Tibial nerve (tissue), 4 donors: ENCODE measurements around the gene PI16. TPM values are rescaled to one million over a fixed set of nuclear protein-coding genes. Genes with fewer than 3 reads are reported as not detected.

Experiments
- DNase-seq, 2 donors: peaks; one replicate each; pipeline ENCODE4 v3.0.0-alpha.2; 2019; ENCODE audit warnings: low spot score in 2 of 2
- H3K27ac ChIP-seq, 4 donors: fragments of 200-600 bp; sonication (generic) in 3 of 4; one replicate each; pipeline ENCODE4 v1.5.1; 2017 to 2019; ENCODE audit warnings: mild to moderate bottlenecking in 1 of 4
- H3K27me3 ChIP-seq, 2 donors: fragments of 200-600 bp; sonication (generic) in 1 of 2; one replicate each; pipeline versions ENCODE4 v1.5.1 to v1.6.0; 2017 to 2019
- H3K36me3 ChIP-seq, 3 donors: fragments of 200-600 bp; sonication (generic); one replicate each; pipeline ENCODE4 v1.5.1; 2018 to 2019
- H3K4me1 ChIP-seq, 4 donors: fragments of 200-600 bp; sonication (generic) in 3 of 4; one replicate each; pipeline ENCODE4 v1.5.1; 2017 to 2019
- H3K4me3 ChIP-seq, 4 donors: fragments of 200-600 bp; sonication (generic) in 3 of 4; one replicate each; pipeline ENCODE4 v1.5.1; 2017 to 2019; ENCODE audit warnings: mild to moderate bottlenecking in 1 of 4, moderate library complexity in 1 of 4
- H3K9me3 ChIP-seq, 4 donors: fragments of 200-600 bp; sonication (generic) in 3 of 4; one replicate each; pipeline ENCODE4 v1.5.1; 2017 to 2019
- CTCF ChIP-seq, 5 experiments: fragments of 200-600 bp in 3 of 5; fragments of 450-650 bp in 2 of 5; sonication (generic) in 3 of 5; IDR thresholded peaks; one replicate each; pipeline ENCODE4 v1.5.1; 2016 to 2019; ENCODE audit warnings: antibody characterized with exemption in 5 of 5, mild to moderate bottlenecking in 3 of 5, moderate library complexity in 2 of 5
- EP300 ChIP-seq, 2 donors: sonication (generic); formaldehyde crosslinking; IDR thresholded peaks; one replicate each; pipeline ENCODE4 v1.6.1; 2017; ENCODE audit warnings: antibody characterized with exemption in 2 of 2, mild to moderate bottlenecking in 1 of 2
- POLR2A ChIP-seq, 2 donors: fragments of 450-650 bp; IDR thresholded peaks; one replicate each; pipeline ENCODE4 v1.6.1; 2017; ENCODE audit warnings: antibody characterized with exemption in 2 of 2, mild to moderate bottlenecking in 2 of 2, moderate library complexity in 2 of 2
- WGBS, 2 donors: methylation state at CpG; one replicate each; pipeline ENCODE4 v1.1.5; 2018; 5-methylcytosine and 5-hydroxymethylcytosine counted together
- total RNA-seq, 4 donors: library from RNA; depleted of rRNA; stranded (reverse); fragments of >200 nt; gene quantifications; one replicate each; pipeline ENCODE4 v1.1.0, GENCODE V29; 2016

PI16 gene
- total RNA-seq, 4 donors from 2014 or later = 17.4 to 70.2 (median 46.2) TPM

- peaks cover 0 to 1% (median 0%) of the 10 kb centered on the region in 3 donors for H3K36me3 ChIP-seq
- TF ChIP-seq POLR2A (IDR thresholded peaks at IDR 0.05) (no peak), CTCF (IDR thresholded peaks at IDR 0.05) (no peak), EP300 (IDR thresholded peaks at IDR 0.05) (no peak)
- no peak for DNase-seq
- no peak overlapping the region for H3K4me3 ChIP-seq
- H3K4me1 ChIP-seq = peaks cover 0 to 18% (median 0%) of the 10 kb centered on the region in 4 donors
- no peak overlapping the region for H3K27ac ChIP-seq
- H3K9me3 ChIP-seq = no peaks in the 10 kb centered on the region
- H3K27me3 ChIP-seq = no peaks in the 10 kb centered on the region
- 61 to 65% methylated on average over 2 of the region's 2 CpGs for WGBS, 2 donors
Measured at GRCh38 chr6:36933102-36933501, 21.4 kb upstream of the PI16 start.

GRCh38 chr6:36933519-36933918 lies 21.0 kb upstream of the PI16 start:
- no peak for TF ChIP-seq EP300 (IDR thresholded peaks at IDR 0.05)
- no peak for TF ChIP-seq CTCF (IDR thresholded peaks at IDR 0.05)
- TF ChIP-seq POLR2A (IDR thresholded peaks at IDR 0.05) = no peak
- Histone ChIP-seq H3K9me3 (no peaks in the 10 kb centered on the region), H3K27ac (no peak overlapping the region), H3K4me1 (peaks cover 0 to 14% (median 0%) of the 10 kb centered on the region in 4 donors), H3K27me3 (no peaks in the 10 kb centered on the region), H3K4me3 (no peak overlapping the region), H3K36me3 (no peaks in the 10 kb centered on the region)
- WGBS, 2 donors = 80 to 90% methylated on average over 4 of the region's 4 CpGs
- no peak for DNase-seq

GRCh38 chr6:36934901-36935300 lies 19.6 kb upstream of the PI16 start:
- TF ChIP-seq EP300 (IDR thresholded peaks at IDR 0.05) (no peak), CTCF (IDR thresholded peaks at IDR 0.05) (no peak), POLR2A (IDR thresholded peaks at IDR 0.05) (no peak)
- WGBS, 2 donors = 87 to 89% methylated on average over 7 of the region's 7 CpGs
- H3K9me3 ChIP-seq = no peaks in the 10 kb centered on the region
- H3K27me3 ChIP-seq = no peaks in the 10 kb centered on the region
- DNase-seq = no peak
- H3K4me1 ChIP-seq = peaks cover 0 to under 1% (median 0%) of the 10 kb centered on the region in 4 donors
- no peak overlapping the region for H3K27ac ChIP-seq
- no peak overlapping the region for H3K4me3 ChIP-seq
- no peaks in the 10 kb centered on the region for H3K36me3 ChIP-seq

GRCh38 chr6:36936824-36937223 lies 17.7 kb upstream of the PI16 start:
- no peak for DNase-seq
- no peaks in the 10 kb centered on the region for H3K36me3 ChIP-seq
- no peak for TF ChIP-seq POLR2A (IDR thresholded peaks at IDR 0.05)
- TF ChIP-seq CTCF (IDR thresholded peaks at IDR 0.05) = no peak
- no peak for TF ChIP-seq EP300 (IDR thresholded peaks at IDR 0.05)
- no peaks in the 10 kb centered on the region for H3K9me3 ChIP-seq
- no peaks in the 10 kb centered on the region for H3K4me1 ChIP-seq
- H3K27me3 ChIP-seq = no peaks in the 10 kb centered on the region
- 89 to 94% methylated on average over 5 of the region's 5 CpGs for WGBS, 2 donors
- no peak overlapping the region for H3K27ac ChIP-seq
- H3K4me3 ChIP-seq = no peak overlapping the region

- Histone ChIP-seq H3K27ac (no peak overlapping the region), H3K4me3 (no peak overlapping the region), H3K9me3 (no peaks in the 10 kb centered on the region), H3K36me3 (no peaks in the 10 kb centered on the region), H3K4me1 (no peaks in the 10 kb centered on the region), H3K27me3 (no peaks in the 10 kb centered on the region)
- TF ChIP-seq EP300 (IDR thresholded peaks at IDR 0.05) (no peak), CTCF (IDR thresholded peaks at IDR 0.05) (no peak), POLR2A (IDR thresholded peaks at IDR 0.05) (no peak)
- DNase-seq = no peak
- 93% methylated on average over 6 of the region's 6 CpGs for WGBS, 2 donors
Measured at GRCh38 chr6:36937896-36938295, 16.6 kb upstream of the PI16 start.
